NCI-H82 treated with DMSO at 0.1 percent for 48 hours (cell line): ENCODE measurements around the gene EPS8.
"Not testable (repeated sequence)": the region's sequence is repeated elsewhere in the genome, so short reads cannot be mapped to it uniquely, and the experiment has no call there.

Source experiments
- DNase-seq: peaks from one replicate; lab custom pipeline; 2025; ENCODE audit not compliant: unreplicated experiment; lab: John Stamatoyannopoulos, UW

The EPS8 gene

DNA sequence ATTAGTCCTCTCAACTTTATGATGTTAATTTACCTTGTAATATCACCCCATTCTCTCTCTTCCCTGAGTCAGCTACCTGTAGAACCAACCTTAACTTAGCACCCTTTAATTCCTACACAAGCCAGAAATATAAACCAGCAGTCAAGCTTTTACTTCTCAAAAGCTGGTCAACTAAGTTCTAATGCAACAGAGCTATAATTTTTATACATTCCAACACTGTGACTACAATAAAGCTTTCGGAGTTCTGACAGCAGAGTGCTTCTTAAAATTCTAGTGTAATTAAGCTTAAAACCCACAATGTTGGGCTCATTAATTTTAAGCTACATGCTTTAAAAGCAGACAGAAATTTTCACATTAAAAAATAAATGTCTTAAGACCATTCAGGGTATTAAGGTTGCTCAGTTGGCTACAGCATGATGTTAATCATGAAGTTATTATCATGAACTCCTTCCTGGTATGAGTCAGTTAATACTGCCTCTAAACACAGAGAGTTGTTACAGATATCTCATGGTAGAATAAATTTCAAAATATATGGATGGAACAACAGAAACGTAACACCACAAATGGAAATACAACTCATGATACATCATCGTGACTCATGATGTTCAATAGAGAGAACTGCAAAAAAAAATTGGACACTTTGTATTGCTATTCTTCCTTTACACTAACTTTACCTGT, 126.7 kb downstream of the EPS8 start:
- DNase-seq: no peak

DNA sequence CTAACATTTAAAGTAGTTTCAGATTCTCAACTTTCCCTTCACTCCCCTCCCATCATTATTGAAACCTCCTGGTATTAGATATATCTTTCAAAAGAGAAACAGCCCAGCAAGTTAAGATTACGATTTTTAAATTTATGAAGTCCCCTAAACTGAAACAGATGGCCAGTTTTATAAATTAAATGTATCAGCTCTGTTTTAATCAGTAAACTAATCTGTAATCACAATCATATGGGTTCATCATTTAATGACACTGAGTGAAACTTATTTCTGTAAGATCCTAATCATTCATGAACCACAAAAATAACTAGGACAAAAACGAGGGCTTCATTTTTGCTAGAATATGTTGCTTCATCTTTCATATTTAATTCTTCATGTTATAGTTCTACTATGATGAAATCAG, 137.8 kb downstream of the EPS8 start:
- DNase-seq: no peak

DNA sequence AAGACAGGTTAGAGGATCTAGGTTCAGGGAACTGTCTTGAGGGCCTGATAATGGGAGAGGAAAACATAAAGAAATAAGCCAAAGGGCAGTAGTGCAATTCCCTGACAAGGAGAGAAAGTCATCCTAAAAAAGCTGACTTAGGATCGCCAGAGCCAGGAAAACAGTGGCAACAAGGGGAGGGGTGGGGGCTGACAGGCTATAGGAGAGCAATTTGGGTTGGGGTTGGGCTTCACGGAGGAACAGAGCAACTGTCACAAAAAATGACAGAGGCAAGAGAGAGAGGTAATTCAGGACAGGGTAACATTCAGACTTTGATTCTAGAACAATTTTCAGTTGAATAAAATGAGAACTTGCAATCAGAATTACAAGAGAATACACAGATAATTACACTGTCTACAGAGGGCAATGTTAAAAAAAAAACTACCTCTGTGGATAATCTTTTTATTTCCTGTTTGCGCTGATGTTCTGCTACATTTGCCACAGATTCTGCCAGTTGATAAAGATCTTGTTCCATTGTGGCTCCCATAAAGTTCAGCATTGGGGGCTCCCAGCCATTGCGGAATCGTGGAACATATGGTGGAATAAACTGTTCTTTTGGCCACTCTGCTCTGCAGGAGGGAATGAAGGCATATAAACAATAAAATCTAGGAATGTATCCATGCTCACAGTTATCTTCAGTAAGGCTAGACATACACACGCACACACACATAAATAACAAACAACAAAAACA, 138.6 kb downstream of the EPS8 start:
- DNase-seq: no peak

DNA sequence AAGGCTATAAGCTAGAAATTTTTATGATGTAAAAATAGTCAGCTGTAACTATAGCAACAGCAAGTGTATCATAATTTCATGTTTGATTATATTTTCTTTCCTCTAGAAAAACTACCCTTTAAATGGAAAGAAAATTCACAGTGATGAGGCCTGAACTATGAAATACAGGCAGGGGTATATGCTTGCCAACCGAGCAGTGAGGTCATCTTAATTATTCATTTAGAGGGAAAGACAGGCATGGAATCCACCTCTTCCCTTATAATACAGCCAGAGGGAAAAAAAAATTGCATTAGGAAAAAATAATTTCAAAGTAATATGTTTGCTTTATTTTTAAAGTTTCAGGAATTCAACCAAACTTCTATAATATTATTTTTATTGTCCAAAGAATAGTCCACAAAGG, 139.8 kb downstream of the EPS8 start:
- no peak for DNase-seq

DNA sequence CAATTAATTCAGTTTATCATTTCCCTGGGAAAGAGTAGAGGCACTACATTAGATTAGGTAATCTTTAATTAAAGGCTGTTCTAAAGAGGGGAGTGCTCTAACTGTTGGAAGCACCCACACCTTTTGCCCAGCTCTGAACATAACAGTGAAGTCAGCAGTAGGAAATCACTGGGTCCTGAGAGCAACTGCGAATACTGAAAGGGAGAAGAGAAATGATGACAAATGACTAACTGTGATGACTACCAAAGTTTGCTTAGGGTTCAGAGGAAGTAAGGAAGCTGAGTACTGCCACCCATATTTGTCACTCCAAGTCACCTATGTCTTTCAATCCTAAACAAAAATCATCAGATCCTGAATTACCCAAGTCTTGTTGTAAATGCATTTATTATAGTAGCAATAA, 140.6 kb downstream of the EPS8 start:
- no peak for DNase-seq

DNA sequence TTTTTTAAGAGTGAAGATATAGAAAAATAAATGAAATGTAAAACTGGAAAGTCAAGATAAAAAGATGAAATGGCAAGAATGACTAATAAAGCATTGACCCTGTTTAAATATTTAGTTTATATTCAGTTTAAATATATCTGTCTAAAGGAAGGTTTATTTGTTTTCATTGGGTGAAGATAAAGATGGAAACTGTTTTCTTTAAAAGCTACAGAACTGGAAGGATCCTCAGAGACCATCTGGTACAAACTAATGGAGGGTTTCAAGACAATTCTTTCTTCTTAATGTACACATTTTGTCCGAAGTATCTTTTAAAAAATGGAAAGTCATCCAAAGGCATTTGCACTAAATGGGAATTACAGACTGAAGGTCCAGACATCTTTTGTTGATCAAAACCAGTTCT, 142.6 kb downstream of the EPS8 start:
- DNase-seq: no peak

DNA sequence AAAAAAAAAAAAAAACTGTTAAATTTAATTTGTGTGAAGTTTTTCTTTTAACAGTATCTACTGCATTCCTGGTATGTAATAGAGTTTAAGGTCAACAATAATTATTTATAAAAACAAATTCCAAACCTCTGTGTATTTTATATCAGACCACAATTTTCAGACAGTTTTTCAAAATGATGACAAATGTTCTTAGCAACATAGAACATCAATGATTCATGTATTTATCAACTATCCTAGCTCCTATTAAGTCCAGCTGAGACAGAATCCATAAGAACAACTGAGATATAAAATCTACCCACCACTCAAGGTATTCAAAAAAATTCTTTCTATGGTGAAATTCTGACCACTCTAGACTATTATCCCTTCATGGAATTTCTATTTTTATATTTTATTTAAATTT, 144.5 kb downstream of the EPS8 start:
- DNase-seq: no peak

DNA sequence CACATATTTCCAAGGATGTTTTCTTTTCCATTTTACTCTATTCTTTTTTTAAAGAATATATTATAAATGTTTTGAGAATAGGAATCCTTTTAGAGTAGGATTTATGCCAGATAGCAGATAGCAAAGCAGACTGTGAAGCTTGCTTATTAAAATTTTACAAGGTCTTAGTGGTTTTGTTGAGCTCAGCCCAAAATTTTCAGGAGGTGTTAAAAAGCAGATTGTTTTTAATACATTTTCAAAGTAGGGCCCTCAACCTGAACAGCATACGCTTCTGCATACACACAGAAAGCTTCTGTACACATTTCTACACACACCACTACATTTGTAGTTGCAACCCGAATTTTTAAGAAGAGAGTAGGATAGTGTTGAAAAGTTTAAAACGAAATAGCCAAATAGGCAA, 151.0 kb downstream of the EPS8 start:
- no peak for DNase-seq

DNA sequence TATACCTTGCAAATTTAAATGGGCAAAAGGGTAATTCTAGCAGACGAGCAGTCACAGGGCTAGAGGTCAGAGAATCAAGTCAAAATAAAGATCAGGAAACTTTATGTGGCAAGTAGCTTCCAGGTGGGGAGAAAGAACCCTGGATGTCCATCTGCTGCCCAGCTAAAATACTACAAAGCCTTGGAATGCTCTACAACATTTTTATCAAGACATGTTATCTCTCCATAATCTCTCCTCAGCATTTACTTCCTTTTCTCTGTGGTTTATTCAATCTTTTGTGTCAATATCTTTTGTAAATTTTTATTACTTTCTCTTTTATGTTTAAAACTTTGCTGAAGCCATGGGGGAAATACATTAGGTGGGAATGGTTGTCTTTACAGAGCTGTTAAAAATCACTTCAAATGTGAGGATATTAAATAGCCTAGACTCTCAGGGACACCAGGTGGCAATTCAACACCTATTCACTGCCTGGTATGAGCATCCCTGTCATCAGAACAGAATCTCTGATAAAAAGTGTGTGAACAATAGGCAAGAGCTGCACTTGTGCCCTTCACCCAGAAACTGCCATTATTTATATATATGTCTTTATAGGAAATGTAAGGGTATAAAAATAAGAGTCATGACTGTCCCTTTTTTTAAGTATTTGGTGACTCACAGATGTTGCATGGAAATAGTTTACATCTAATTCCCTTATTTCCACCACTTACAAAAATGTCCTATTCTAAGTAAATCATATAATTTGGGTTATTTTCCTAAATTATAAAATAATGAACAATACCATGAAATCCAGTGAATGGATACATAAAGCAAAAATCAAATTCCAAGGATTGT, 152.9 kb downstream of the EPS8 start:
- DNase-seq: no peak

DNA sequence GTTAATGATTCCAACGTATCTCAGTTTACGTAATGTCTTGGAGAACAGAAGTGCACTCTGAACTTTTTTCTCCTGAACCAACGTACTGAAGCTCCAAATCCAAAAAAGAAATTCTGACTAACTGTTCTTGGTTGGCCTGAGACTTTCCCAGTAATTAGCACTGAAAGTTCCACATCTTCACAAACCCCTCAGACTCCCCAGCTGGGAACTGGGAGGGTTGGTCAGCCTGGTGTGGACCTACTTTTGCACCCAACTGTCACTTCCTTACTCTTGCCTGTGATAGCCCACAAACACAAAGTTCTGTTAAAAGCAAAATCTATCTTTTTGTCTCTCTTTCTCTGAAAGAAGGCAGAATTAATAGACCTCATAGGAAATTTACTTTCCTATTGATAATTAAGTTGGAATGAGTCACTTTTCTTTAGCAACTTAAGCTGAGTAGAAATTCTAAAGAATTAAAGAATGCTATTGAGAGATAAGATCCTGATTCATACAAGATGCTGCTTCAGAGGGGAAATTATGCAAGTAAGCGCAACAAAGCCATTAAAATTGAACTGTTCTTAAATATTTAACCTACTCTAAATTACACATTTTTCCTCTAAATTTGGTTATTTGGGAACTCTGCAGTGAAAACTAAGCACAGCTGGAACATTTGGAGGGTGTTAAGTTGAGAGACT, 155.0 kb downstream of the EPS8 start:
- DNase-seq: no peak

DNA sequence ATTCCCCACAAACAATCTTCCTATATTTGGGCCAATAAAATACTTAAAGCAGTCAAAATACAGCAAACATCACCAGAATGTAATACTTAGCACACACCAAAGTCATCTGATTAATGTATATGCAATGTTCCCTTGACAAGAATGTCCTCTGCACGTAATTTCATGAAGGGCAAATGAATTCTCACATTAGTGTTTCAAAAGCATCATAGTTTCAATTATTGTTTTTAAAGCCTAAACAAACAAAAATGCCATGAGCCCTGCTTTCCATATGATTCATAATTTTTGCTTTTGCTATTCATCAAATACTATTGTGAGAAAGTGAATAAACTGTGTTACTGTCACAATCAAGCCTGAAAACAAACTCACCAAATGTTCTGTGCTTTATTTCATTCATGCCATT, 156.0 kb downstream of the EPS8 start:
- DNase-seq: no peak

DNA sequence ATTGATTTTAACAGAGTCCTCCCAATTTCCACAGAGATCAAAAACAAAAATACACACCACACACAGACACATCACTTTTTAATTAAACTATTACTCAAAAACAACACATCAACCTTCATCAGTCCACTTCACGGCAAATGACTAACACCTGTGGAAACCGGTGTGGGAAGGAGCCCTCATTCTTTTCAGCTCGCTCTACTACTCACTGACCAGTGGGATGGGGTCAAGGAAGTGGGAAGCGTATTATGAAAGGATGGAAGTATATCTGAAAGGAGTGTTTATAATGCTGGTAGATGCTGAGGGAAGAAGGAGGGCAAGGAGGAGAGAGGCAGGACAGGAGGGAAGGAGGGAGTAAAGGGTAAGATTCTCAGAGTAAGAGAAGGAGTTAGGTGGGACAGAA, 156.5 kb downstream of the EPS8 start:
- DNase-seq: no peak

DNA sequence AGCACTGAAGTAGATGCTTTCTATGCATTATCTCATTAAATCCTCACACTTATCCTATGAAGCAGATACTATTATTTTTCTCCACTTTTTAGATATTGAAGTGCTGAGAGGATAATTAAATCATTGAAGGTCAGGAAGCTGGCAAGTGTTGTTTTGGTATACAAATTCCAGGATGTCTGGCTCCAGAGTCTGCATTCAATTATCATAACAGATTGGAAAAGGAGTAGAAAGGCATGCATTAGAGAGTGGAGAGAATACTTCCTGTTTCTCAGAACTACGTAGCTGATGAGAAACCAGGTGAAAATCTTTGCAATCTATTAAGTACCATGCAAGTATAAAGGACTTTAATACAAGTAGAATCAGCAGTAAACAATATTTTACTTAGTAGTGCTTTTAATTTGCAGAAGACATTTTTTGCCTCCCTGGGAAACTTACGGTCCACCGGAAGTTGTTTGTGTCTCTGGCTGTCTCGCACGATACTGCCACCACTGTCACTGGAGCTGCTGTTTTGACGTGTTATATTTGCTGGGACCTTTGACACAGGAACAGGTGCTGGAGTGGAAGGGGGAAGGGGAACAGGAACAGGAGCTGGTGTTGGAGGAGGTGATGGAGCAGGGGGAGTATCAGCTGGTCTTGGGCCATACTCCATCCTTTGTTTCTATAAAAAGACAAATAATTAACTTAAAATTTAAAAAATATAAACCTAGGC, 158.0 kb downstream of the EPS8 start:
- DNase-seq: no peak

DNA sequence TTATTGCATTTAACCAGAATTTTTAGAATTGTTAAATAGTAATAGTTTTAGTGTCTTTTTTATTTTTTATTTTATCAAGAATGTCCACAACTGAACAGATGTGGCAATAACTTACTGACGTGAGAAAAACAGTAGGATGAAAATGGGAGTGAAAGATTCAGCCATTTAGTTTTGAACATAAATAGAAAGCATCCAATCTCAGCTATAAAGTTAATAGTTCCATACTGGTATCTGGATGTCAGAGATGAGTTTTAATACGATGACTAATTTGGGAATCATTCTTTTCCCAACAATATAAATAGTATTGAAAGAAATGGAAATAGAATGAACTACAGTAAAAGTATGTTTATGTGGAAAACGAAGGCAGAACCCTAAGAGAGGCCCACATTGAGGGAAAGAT, 159.4 kb downstream of the EPS8 start:
- no peak for DNase-seq

DNA sequence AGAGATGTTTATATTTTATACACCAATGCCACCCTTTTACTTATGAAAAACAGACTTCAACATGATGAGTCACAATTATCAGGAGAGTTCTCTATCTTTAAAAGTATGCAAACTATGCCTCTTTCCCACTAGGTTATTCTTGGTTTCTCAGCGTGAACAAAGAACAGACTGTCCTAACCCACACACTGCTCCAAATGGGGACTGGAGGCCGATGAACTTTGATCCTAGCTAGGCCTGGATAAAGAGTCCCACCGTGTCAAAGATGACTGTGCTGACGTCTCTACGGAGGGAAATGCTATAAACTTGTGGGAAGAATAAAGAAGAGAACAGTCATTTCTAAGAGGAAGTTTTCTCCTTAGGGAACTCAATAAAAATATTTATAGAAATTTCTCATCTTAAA, 160.1 kb downstream of the EPS8 start:
- DNase-seq: no peak

DNA sequence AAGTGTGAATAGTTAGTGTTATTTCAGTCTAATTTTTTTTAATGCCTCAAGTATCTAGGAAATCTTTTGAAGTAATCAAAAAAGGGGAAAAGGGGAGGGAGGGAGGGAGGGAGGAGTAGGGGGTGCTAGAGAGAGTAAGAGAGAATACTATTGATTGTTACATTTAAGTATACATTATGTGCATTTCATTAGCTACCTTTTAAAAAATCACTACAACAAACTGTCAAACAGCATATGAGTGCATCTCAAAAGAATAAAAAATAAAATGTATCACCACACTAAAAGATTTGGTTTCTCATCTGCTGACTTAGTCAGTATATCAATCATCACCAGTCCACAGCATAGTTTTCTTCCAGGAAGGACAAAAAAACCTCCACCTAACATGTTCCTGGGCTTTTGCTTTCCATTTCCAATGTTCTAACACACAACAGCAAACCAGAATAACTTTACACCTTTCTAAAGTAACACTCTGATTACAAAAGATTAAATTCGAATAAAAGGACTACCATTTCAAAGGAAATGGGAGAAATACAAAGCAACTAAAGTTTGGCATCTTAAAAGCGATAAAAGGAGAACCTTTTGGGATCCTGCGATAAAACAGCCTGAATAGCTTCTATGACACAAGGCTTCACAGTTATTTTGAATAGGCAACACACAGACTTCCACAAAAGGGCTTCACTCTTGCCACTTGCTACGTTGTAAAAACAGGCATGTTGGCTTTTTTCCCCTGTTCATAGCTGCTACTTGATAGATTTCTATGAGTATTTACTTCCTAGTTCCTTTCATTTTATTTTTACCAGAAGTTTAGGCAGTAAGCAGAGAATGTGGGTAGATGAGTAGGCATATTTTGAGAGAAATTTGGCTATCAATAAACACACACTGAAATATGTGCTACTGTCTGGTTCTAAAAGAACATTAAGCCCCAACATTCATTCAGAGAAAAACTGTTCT, 160.9 kb downstream of the EPS8 start:
- DNase-seq: no peak

DNA sequence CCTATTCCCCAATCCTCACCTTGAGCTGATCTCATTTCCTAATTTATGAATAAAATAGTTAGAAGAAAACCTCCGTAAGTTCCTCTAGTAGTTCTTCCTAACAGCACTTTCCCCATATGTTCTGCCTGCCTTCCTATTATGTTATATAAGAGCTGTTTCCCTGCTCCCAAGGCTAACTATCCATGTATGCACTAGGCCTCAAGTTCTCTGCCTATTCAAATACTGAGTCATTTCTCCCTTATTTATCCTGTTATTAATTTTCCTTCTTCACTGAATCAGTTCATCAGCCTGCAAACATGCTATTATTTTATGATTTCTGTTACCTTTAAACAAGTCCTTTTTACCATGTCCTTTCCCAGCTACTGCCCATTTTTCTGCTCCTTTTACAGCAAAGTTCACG, 164.1 kb downstream of the EPS8 start:
- DNase-seq: no peak

DNA sequence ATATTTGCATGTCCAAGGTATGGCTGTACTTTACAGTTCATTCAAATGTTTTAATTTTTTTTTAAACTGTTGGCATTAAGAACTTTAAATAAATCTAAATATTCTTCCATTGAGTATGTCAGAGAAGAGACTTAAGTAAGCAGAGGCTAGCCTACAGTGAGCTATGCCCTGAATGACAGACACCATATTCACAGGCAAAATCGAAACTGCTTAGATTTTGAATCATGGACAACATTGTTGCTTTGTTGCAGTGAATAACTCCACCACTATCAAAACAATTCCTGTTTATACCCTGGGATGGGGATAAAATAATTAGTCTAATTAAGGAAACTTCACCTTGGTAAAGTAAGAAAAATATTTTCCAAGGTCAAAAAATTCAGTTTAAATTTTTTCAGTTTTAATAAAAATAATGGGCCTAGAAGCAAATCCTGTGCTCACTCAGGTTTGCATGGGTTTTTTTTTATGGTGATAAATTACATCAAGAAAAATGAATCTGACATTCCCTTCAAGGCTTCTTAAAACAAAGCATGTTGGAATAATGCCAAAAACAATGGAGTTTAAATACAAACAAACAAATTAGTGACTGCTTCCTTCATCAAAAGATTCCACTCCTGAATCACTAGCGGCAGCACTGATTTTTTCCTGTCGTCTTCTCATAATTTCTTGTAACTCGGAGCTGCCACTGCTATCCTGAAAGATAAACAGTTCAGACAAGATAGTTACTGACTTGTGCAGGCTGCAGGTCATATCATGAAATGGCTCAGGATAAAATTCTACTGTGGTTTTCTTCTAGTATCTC, 168.2 kb downstream of the EPS8 start:
- DNase-seq: no peak

DNA sequence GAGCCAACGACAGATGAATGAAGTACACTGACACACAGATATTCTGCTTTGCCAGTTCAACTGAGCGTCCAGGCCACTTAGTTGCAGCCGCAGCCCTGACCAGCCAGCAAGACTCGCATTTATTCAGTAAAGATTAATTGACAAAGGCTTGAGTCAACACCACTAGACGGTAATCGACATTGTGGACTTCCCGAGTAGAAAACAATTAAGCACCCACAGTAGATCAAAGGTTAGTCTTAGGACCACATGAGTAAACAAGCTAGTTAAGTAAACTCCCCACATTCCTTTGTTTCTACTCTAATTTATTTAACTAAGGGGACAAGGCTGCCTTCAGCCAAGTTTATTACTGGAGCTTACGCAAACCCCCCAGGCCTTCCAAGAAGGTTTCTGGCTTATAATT, 172.7 kb downstream of the EPS8 start:
- DNase-seq: not testable (repeated sequence)
